Measurements from ENCODE around the gene ANKRD29.

GRCh38 chr18:23667114-23667513 is 4.4 kb upstream of the ANKRD29 start:
- no peak for TF ChIP-seq CTCF (IDR thresholded peaks at IDR 0.05; ENCODE audit: insufficient read depth, low read length)
- no peak for TF ChIP-seq SPI1 (IDR thresholded peaks at IDR 0.05; ENCODE audit: borderline replicate concordance, low read depth)

Measured in HL-60 (cell line).